HepG2 (cell line): ENCODE results near the gene SGF29. TPM values are rescaled to one million over a fixed set of nuclear protein-coding genes. Genes with fewer than 3 reads are reported as not detected.

Experiments used
- ADNP ChIP-seq: sonication (generic); formaldehyde crosslinking; IDR thresholded peaks from 2 replicates; pipeline ENCODE4 v1.4.0; 2020; ENCODE audit warnings: missing genetic modification reagents
- ATF2 ChIP-seq: sonication (generic); formaldehyde crosslinking; IDR thresholded peaks from 2 replicates; pipeline ENCODE4 v1.4.0; 2020; ENCODE audit warnings: missing genetic modification reagents
- CSRNP2 ChIP-seq: sonication (generic); formaldehyde crosslinking; conservative IDR thresholded peaks from 2 replicates; pipeline ENCODE4 v1.8.0; 2022; ENCODE audit warnings: low read depth, missing genetic modification reagents
- DMTF1 ChIP-seq: sonication (generic); formaldehyde crosslinking; IDR thresholded peaks from 2 replicates; pipeline ENCODE4 v1.4.0; 2020; ENCODE audit warnings: mild to moderate bottlenecking, missing genetic modification reagents
- HES4 ChIP-seq: sonication (generic); formaldehyde crosslinking; IDR thresholded peaks from 2 replicates; pipeline ENCODE4 v1.9.0; 2021; ENCODE audit warnings: mild to moderate bottlenecking, missing genetic modification reagents, borderline replicate concordance
- HIC2 ChIP-seq: sonication (generic); formaldehyde crosslinking; IDR thresholded peaks from 2 replicates; pipeline ENCODE4 v1.9.0; 2022; ENCODE audit warnings: low read depth, missing genetic modification reagents
- HNRNPH1 ChIP-seq: fragments of 200-400 bp; formaldehyde crosslinking; optimal IDR thresholded peaks from 2 replicates; pipeline ENCODE3; 2017; ENCODE audit warnings: mild to moderate bottlenecking, low read depth, low read length
- KLF6 ChIP-seq: IDR thresholded peaks from 2 replicates; pipeline ENCODE4 v1.8.0; 2016; ENCODE audit warnings: missing biosample characterization, missing genetic modification reagents
- NR2F1 ChIP-seq, 2 experiments: fragments of 450-650 bp in 1 of 2; formaldehyde crosslinking in 1 of 2; IDR thresholded peaks; 2 replicates each; pipeline versions ENCODE4 v1.5.0 to v1.6.1; 2016 to 2020; ENCODE audit warnings: mild to moderate bottlenecking in 1 of 2, missing compliant biosample characterization in 1 of 2, missing genetic modification reagents in 1 of 2, moderate library complexity in 1 of 2
- REL ChIP-seq: sonication (generic); formaldehyde crosslinking; conservative IDR thresholded peaks from 2 replicates; pipeline ENCODE4 v1.8.0; 2022; ENCODE audit warnings: mild to moderate bottlenecking, missing genetic modification reagents, moderate library complexity
- RFX5 ChIP-seq: IDR thresholded peaks from 2 replicates; pipeline ENCODE4 v1.6.1; 2011; ENCODE audit warnings: low read depth, low read length, improper control_type of control experiment
- ZBTB25 ChIP-seq: IDR thresholded peaks from 2 replicates; pipeline ENCODE4 v1.6.1; 2018; ENCODE audit warnings: missing genetic modification reagents
- ZFP41 ChIP-seq: sonication (generic); formaldehyde crosslinking; IDR thresholded peaks from 2 replicates; pipeline ENCODE4 v1.4.0; 2020; ENCODE audit warnings: mild to moderate bottlenecking, missing genetic modification reagents, borderline replicate concordance
- ZKSCAN1 ChIP-seq: fragments of 150-350 bp; IDR thresholded peaks from 2 replicates; pipeline ENCODE4 v1.6.1; 2014; ENCODE audit warnings: low read length
- ZNF362 ChIP-seq: sonication (generic); formaldehyde crosslinking; IDR thresholded peaks from 2 replicates; pipeline ENCODE4 v1.4.0; 2020; ENCODE audit warnings: missing genetic modification reagents, mild to moderate bottlenecking, borderline replicate concordance
- ZNF557 ChIP-seq: sonication (generic); formaldehyde crosslinking; IDR thresholded peaks from 2 replicates; pipeline ENCODE4 v1.4.0; 2020; ENCODE audit warnings: missing genetic modification reagents
- ZNF570 ChIP-seq: sonication (generic); formaldehyde crosslinking; IDR thresholded peaks from 2 replicates; pipeline ENCODE4 v1.4.0; 2020; ENCODE audit warnings: mild to moderate bottlenecking, missing genetic modification reagents, borderline replicate concordance
- ZNF644 ChIP-seq: IDR thresholded peaks from 2 replicates; pipeline ENCODE4 v1.6.1; 2016; ENCODE audit warnings: low read depth
- ZNF891 ChIP-seq: sonication (generic); formaldehyde crosslinking; IDR thresholded peaks from 2 replicates; pipeline ENCODE4 v1.5.0; 2020; ENCODE audit warnings: mild to moderate bottlenecking, missing genetic modification reagents
- polyA plus RNA-seq, 8 experiments: library from polyadenylated mRNA; depleted of rRNA in 3 of 8; stranded (reverse) in 7 of 8; unstranded in 1 of 8; fragments of >200 nt; fragmentation: Illumina TruSeq in 4 of 8; extraction: Trizol in 4 of 8; gene quantifications; 2 replicates each; pipeline versions ENCODE4 v1.2.1 to v1.2.3, GENCODE V29; 2011 to 2016; ENCODE audit warnings: low read depth in 4 of 8, missing spikeins in 1 of 8, mixed read lengths in 1 of 8; ENCODE audit not compliant: insufficient read depth in 1 of 8
- total RNA-seq, 5 experiments: library from RNA; depleted of rRNA; stranded (reverse); fragments of >200 nt; fragmentation: Illumina TruSeq; extraction: Trizol; gene quantifications; 2 replicates each; pipeline ENCODE4 v1.2.3, GENCODE V29; 2016; ENCODE audit warnings: low read depth in 1 of 5

The SGF29 gene
- total and polyA plus RNA-seq, 2 of the 13 experiments (the other 11 are each of a cell fraction or from before 2014, with no cell fraction given): 5.0 to 29.4 TPM

GRCh38 chr16:28526201-28527099 lies 27.3 kb upstream of the SGF29 start (continued):
- TF ChIP-seq RFX5: no peak
- TF ChIP-seq ZFP41: 0 out of 2 replicates have a peak, but pooled peaks have one; percentile 23
- no peak for TF ChIP-seq ZNF570 (CRISPR knock-in tag)
- TF ChIP-seq ZKSCAN1: peak; percentile 82
- TF ChIP-seq CSRNP2 (CRISPR knock-in tag): no peak
- peak; percentile 41; the same call in 1 of the 2 replicates for TF ChIP-seq ZNF891 (CRISPR knock-in tag)
- no peak for TF ChIP-seq HIC2 (CRISPR knock-in tag)
- TF ChIP-seq ADNP (CRISPR knock-in tag): peak; percentile 78; the same call in 1 of the 2 replicates
- peak; percentile 55; the same call in 1 of the 2 replicates for TF ChIP-seq ZBTB25
- TF ChIP-seq ATF2 (CRISPR knock-in tag): peak; percentile 93
- TF ChIP-seq ZNF557: peak; percentile 80; the same call in 1 of the 2 replicates
- no peak for TF ChIP-seq REL (CRISPR knock-in tag)
- TF ChIP-seq ZNF644 (CRISPR knock-in tag): peak; percentile 82
- TF ChIP-seq KLF6 (CRISPR knock-in tag): peak; percentile 76
- no peak for TF ChIP-seq HES4 (CRISPR knock-in tag)
- TF ChIP-seq DMTF1: 0 out of 2 replicates have a peak, but pooled peaks have one; percentile 64
- peak; percentile 62 to 72; a peak in 3 of 4 replicates for TF ChIP-seq NR2F1 (CRISPR knock-in tag; IDR thresholded peaks at IDR 0.05)
- peak; percentile 92 for TF ChIP-seq ZNF362 (CRISPR knock-in tag)
- TF ChIP-seq HNRNPH1: no peak
